Loucy (cell line): ENCODE data around the gene CDKN1A.

Source experiments
- CTCF ChIP-seq: fragments of 200-600 bp; sonication (generic); conservative IDR thresholded peaks from 2 replicates; pipeline ENCODE4 v1.5.1; 2014; ENCODE audit warnings: mild to moderate bottlenecking, antibody characterized with exemption, low read length
- EZH2phosphoT487 ChIP-seq: fragments of 200-600 bp; IDR thresholded peaks from 2 replicates; pipeline ENCODE4 v1.6.1; 2018; ENCODE audit warnings: antibody characterized with exemption, mild to moderate bottlenecking, moderate library complexity, borderline replicate concordance

GRCh38 chr6:36639171-36639808 lies 39.2 kb upstream of the CDKN1A start:
- TF ChIP-seq CTCF (no peak), EZH2phosphoT487 (no peak)
